MM.1S (cell line): ENCODE data around the gene NCOA3.

ENCODE experiments used
- DNase-seq: peaks from one replicate; pipeline ENCODE4 v3.0.0-alpha.2; 2015
- H2AFZ ChIP-seq: fragments of 300-600 bp; sonication (generic); 2 replicates; pipeline ENCODE4 v1.6.0; 2016; ENCODE audit warnings: antibody characterized with exemption, low read length
- H3F3A ChIP-seq: fragments of 300-600 bp; sonication (generic); 2 replicates; pipeline ENCODE4 v1.6.1; 2016; ENCODE audit warnings: mild to moderate bottlenecking, antibody characterized with exemption, low read length, moderate library complexity, mixed read lengths; ENCODE audit not compliant: insufficient read depth
- H3K27ac ChIP-seq: fragments of 300-600 bp; sonication (generic); 2 replicates; pipeline ENCODE4 v1.5.1; 2016; ENCODE audit warnings: mild to moderate bottlenecking, low read length
- H3K27me3 ChIP-seq: fragments of 300-600 bp; sonication (generic); replicated peaks from 2 replicates; pipeline ENCODE4 v1.6.0; 2016; ENCODE audit warnings: low read length; ENCODE audit not compliant: insufficient read depth
- H3K36me3 ChIP-seq: fragments of 300-600 bp; sonication (generic); replicated peaks from 2 replicates; pipeline ENCODE4 v1.6.1; 2016; ENCODE audit warnings: mild to moderate bottlenecking, low read length, mixed read lengths; ENCODE audit not compliant: insufficient read depth
- H3K4me1 ChIP-seq: fragments of 300-600 bp; sonication (generic); 2 replicates; pipeline ENCODE4 v1.6.1; 2016; ENCODE audit warnings: low read length, mixed read lengths
- H3K4me2 ChIP-seq: fragments of 300-600 bp; sonication (generic); 2 replicates; pipeline ENCODE4 v1.6.0; 2016; ENCODE audit warnings: low read depth, low read length
- H3K4me3 ChIP-seq: fragments of 300-600 bp; sonication (generic); 2 replicates; pipeline ENCODE4 v1.5.1; 2016; ENCODE audit warnings: low read length, mixed read lengths
- H3K79me2 ChIP-seq: fragments of 300-600 bp; sonication (generic); 2 replicates; pipeline ENCODE4 v1.6.1; 2016; ENCODE audit warnings: mixed run types, low read length, mixed read lengths
- H3K9ac ChIP-seq: fragments of 300-600 bp; sonication (generic); 2 replicates; pipeline ENCODE4 v1.6.1; 2016; ENCODE audit warnings: low read length, mixed read lengths
- H3K9me2 ChIP-seq: fragments of 300-600 bp; sonication (generic); replicated peaks from 2 replicates; pipeline ENCODE4 v1.6.1; 2016; ENCODE audit warnings: mild to moderate bottlenecking, low read length, mixed read lengths; ENCODE audit not compliant: insufficient read depth
- H3K9me3 ChIP-seq: fragments of 300-600 bp; sonication (generic); replicated peaks from 2 replicates; pipeline ENCODE4 v1.6.1; 2016; ENCODE audit warnings: mild to moderate bottlenecking, low read length, mixed read lengths; ENCODE audit not compliant: insufficient read depth
- H4K20me1 ChIP-seq: fragments of 300-600 bp; sonication (generic); 2 replicates; pipeline ENCODE4 v1.6.1; 2016; ENCODE audit warnings: mild to moderate bottlenecking, low read length, moderate library complexity, mixed read lengths; ENCODE audit not compliant: insufficient read depth
- CTCF ChIP-seq: fragments of 300-600 bp; sonication (generic); IDR thresholded peaks from 2 replicates; pipeline ENCODE4 v1.5.1; 2016; ENCODE audit warnings: antibody characterized with exemption, low read length, mixed read lengths
- EZH2 ChIP-seq: fragments of 300-600 bp; sonication (generic); optimal IDR thresholded peaks from 2 replicates; pipeline ENCODE3; 2017; ENCODE audit warnings: low read depth, mild to moderate bottlenecking, antibody characterized with exemption, low read length, mixed read lengths
- EZH2phosphoT487 ChIP-seq: fragments of 300-600 bp; sonication (generic); IDR thresholded peaks from 2 replicates; pipeline ENCODE4 v1.6.1; 2018; ENCODE audit warnings: antibody characterized with exemption, low read length

NCOA3 gene

DNA sequence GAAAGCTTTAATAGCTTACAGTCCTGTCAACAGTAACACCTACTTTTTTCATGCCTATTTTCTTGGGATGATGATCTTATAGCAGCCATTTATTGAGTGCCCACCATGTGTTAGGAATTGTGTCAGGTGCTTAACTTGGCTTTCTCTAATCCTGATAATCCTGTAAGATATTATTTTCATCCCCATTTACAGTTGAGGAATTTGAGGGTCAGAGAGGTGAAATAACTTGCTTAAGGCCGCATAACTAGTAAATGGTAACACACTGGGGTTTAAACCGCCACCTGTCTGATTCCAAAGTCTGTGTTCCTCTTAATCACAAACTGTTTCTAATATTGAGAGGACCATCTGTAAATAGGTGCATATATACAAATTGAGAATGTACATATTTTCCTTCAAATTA is 55.5 kb downstream of the NCOA3 start:
- H3K9me2 ChIP-seq = no peaks in the 10 kb centered on the region
- TF ChIP-seq EZH2 (no peak), CTCF (no peak), EZH2phosphoT487 (no peak)
- H3K4me2 ChIP-seq = no peak overlapping the region
- H3F3A ChIP-seq = no peaks in the 10 kb centered on the region
- H3K4me1 ChIP-seq = no peaks in the 10 kb centered on the region
- peaks cover 83% of the 10 kb centered on the region for H3K79me2 ChIP-seq
- H3K27ac ChIP-seq = no peak overlapping the region
- H3K4me3 ChIP-seq = no peak overlapping the region
- no peaks in the 10 kb centered on the region for H3K9me3 ChIP-seq
- H2AFZ ChIP-seq = no peak overlapping the region
- peaks cover 8% of the 10 kb centered on the region for H4K20me1 ChIP-seq
- no peak for DNase-seq
- no peak overlapping the region for H3K9ac ChIP-seq
- no peaks in the 10 kb centered on the region for H3K36me3 ChIP-seq
- H3K27me3 ChIP-seq = no peaks in the 10 kb centered on the region

- no peak for DNase-seq
- Histone ChIP-seq H3K9me2 (no peaks in the 10 kb centered on the region), H3K27ac (no peak overlapping the region), H3K9me3 (no peaks in the 10 kb centered on the region), H3F3A (no peaks in the 10 kb centered on the region), H3K9ac (no peak overlapping the region), H3K4me2 (no peak overlapping the region), H4K20me1 (peaks cover 9% of the 10 kb centered on the region), H3K36me3 (no peaks in the 10 kb centered on the region), H3K79me2 (peaks cover 83% of the 10 kb centered on the region), H2AFZ (no peak overlapping the region), H3K27me3 (no peaks in the 10 kb centered on the region), H3K4me1 (no peaks in the 10 kb centered on the region), H3K4me3 (no peak overlapping the region)
- TF ChIP-seq EZH2phosphoT487 (no peak), EZH2 (no peak), CTCF (no peak)
These were observed 56.1 kb downstream of the NCOA3 start for GRCh38 chr20:47557791-47558190.

DNA sequence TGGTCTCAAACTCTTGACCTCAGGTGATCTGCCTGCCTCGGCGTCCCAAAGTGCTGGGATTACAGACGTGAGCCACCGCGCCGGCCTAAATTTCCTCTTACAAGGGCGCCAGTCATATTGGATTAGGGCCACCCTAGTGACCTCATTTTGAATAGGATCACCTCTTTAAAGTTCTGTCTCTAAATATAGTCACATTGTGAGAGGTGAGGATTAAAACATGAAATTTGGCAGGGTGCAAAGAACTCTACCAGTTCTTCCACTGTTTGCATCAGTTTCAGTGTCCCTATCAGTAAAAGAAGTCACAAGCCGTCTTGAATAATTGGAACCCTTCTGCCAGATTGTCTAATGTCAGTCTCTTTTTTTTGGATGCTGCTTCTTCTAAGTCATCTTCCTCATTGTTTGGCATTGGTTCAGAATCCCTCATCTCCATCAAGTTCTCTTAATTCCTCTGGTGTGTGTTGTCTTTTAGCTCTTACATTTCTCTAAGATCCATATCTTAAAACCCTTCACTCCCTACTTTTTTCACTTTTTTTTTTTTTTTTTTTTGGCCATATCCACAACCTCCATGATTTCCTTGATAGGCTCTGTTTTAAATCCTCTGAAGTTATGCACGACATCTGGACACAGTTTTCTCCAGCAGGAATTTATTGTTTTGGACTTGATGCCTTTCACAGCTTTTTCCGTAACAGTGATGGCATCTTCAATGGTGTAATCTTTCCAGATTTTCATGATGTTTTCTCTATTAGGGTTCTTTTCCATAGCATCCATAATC is 56.8 kb downstream of the NCOA3 start:
- Histone ChIP-seq H3K79me2 (peaks cover 86% of the 10 kb centered on the region), H3K36me3 (no peaks in the 10 kb centered on the region), H3K9me2 (no peaks in the 10 kb centered on the region), H3K4me3 (no peak overlapping the region), H3K4me2 (no peak overlapping the region), H3K9me3 (no peaks in the 10 kb centered on the region), H3K27ac (no peak overlapping the region), H3F3A (no peaks in the 10 kb centered on the region), H3K4me1 (no peaks in the 10 kb centered on the region), H2AFZ (no peak overlapping the region), H3K27me3 (no peaks in the 10 kb centered on the region), H3K9ac (no peak overlapping the region), H4K20me1 (peaks cover 15% of the 10 kb centered on the region)
- TF ChIP-seq CTCF = no peak
- no peak for TF ChIP-seq EZH2phosphoT487
- TF ChIP-seq EZH2 = no peak
- DNase-seq = no peak
